Choroid plexus epithelial cell (primary cell): ENCODE data around the gene KIRREL3.

ENCODE experiments used
- DNase-seq: peaks from one replicate; pipeline ENCODE4 v3.0.0-alpha.2; 2010; ENCODE audit warnings: low read depth
- H3K4me3 ChIP-seq: 2 replicates; pipeline ENCODE4 v1.5.1; 2011; ENCODE audit warnings: low read depth, mild to moderate bottlenecking, control low read depth, low read length, moderate library complexity
- TF ChIP-seq, protein P1 (sequence below): conservative IDR thresholded peaks from 2 replicates; pipeline ENCODE4 v1.5.1; 2011; ENCODE audit warnings: low read depth, mild to moderate bottlenecking, control low read depth, inconsistent platforms, low read length, moderate library complexity

KIRREL3 gene

GRCh38 chr11:126548581-126549550, 451.7 kb downstream of the KIRREL3 start:
- TF ChIP-seq, protein P1, sequence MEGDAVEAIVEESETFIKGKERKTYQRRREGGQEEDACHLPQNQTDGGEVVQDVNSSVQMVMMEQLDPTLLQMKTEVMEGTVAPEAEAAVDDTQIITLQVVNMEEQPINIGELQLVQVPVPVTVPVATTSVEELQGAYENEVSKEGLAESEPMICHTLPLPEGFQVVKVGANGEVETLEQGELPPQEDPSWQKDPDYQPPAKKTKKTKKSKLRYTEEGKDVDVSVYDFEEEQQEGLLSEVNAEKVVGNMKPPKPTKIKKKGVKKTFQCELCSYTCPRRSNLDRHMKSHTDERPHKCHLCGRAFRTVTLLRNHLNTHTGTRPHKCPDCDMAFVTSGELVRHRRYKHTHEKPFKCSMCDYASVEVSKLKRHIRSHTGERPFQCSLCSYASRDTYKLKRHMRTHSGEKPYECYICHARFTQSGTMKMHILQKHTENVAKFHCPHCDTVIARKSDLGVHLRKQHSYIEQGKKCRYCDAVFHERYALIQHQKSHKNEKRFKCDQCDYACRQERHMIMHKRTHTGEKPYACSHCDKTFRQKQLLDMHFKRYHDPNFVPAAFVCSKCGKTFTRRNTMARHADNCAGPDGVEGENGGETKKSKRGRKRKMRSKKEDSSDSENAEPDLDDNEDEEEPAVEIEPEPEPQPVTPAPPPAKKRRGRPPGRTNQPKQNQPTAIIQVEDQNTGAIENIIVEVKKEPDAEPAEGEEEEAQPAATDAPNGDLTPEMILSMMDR, result no peak
- DNase-seq, result no peak
- H3K4me3 ChIP-seq, result no peak overlapping the region

DNA sequence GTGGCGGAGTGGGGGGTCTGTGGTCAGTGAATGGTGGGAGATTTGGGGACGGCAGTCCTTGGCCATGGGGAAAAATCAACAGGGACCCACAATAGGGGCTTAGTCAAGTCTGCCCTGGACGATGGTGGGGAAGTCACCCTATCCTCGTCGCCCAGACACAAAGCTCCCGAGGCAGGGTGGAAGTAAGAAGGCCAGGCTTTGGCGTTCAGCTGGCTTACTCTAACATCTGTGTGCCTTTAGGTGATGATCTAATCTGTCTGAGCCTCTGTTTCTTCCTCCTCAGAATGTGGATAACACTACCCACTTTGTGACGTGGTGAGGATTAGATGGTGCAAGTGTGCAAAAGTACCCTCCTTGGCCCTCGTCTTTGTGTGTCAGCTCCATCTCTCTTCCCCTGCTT, 452.9 kb downstream of the KIRREL3 start:
- no peak for DNase-seq
- H3K4me3 ChIP-seq, result no peak overlapping the region
- TF ChIP-seq, protein P1, result no peak

- no peak overlapping the region for H3K4me3 ChIP-seq
- TF ChIP-seq, protein P1, result no peak
- DNase-seq, result peak; percentile 29
Measured at GRCh38 chr11:126547161-126547560, 453.4 kb downstream of the KIRREL3 start.

- no peak for DNase-seq
- TF ChIP-seq, protein P1, result no peak
- no peak overlapping the region for H3K4me3 ChIP-seq
Measured at GRCh38 chr11:126546694-126547093, 453.9 kb downstream of the KIRREL3 start.

GRCh38 chr11:126546191-126546590, 454.4 kb downstream of the KIRREL3 start:
- peak; percentile 3 for DNase-seq
- no peak overlapping the region for H3K4me3 ChIP-seq
- TF ChIP-seq, protein P1, result no peak

DNA sequence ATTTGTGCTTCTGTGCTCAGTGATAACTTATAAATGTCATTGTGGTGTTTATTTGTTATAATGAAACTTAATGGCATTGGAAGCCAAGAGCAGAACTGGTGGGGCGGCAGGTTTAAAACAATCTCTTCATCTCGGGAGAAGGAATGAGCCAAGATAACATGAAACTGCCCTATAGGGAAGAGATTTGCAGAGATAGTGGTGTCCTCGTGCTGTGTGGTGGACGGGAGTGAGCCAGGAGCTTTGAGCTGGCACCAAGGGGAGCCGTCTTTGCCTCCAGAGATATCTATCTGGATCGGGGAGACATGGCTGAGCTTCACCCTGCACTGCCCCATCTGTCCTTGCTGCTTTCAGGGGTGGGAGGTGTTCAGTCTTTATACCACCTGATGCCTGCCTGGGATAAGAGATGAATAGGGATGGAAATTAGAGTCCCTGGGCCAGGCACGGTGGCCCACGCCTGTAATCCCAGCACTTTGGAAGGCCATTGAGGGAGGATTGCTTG, 455.5 kb downstream of the KIRREL3 start:
- TF ChIP-seq, protein P1, result no peak
- H3K4me3 ChIP-seq, result no peak overlapping the region
- no peak for DNase-seq
